ENCODE data around the gene HACD4. TPM values are rescaled to one million over a fixed set of nuclear protein-coding genes. Genes with fewer than 3 reads are reported as not detected.

HACD4 gene
- total RNA-seq, 4 donors from 2014 or later: 0.15 to 0.71 (median 0.44) TPM

- DNase-seq: no peak
- H3K4me1 ChIP-seq: no peaks in the 10 kb centered on the region
- no peak overlapping the region for H3K27ac ChIP-seq
- H3K27me3 ChIP-seq: no peaks in the 10 kb centered on the region
- ATAC-seq: no peak
- no peaks in the 10 kb centered on the region for H3K36me3 ChIP-seq
- intact Hi-C loops (cut with DNase I; ENCODE audit: low total_unique reads): no loop called here
- H3K9me3 ChIP-seq: no peaks in the 10 kb centered on the region
- in situ Hi-C loops (cut with MboI; ENCODE audit: low sequenced_read_pairs in 4 of 4): no loop called here
- TF ChIP-seq CTCF (IDR thresholded peaks at IDR 0.05 in 4 of 5, conservative IDR thresholded peaks at IDR 0.05 in 1 of 5) (no peak), POLR2A (IDR thresholded peaks at IDR 0.05) (no peak)
- no peak overlapping the region for H3K4me3 ChIP-seq
These were observed 22.4 kb upstream of the HACD4 start for GRCh38 chr9:21053851-21054250.

- H3K36me3 ChIP-seq: no peaks in the 10 kb centered on the region
- H3K4me3 ChIP-seq: no peak overlapping the region
- H3K4me1 ChIP-seq: no peaks in the 10 kb centered on the region
- TF ChIP-seq POLR2A (IDR thresholded peaks at IDR 0.05) (no peak), CTCF (IDR thresholded peaks at IDR 0.05 in 4 of 5, conservative IDR thresholded peaks at IDR 0.05 in 1 of 5) (no peak)
- in situ Hi-C loops (cut with MboI; ENCODE audit: low sequenced_read_pairs in 4 of 4): no loop called here
- intact Hi-C loops (cut with DNase I; ENCODE audit: low total_unique reads): no loop called here
- no peak for DNase-seq
- no peaks in the 10 kb centered on the region for H3K9me3 ChIP-seq
- H3K27ac ChIP-seq: no peak overlapping the region
- ATAC-seq: no peak
- H3K27me3 ChIP-seq: no peaks in the 10 kb centered on the region
These were observed 15.8 kb upstream of the HACD4 start for GRCh38 chr9:21047281-21047691.

GRCh38 chr9:21043841-21044240, 12.4 kb upstream of the HACD4 start:
- H3K27ac ChIP-seq: no peak overlapping the region
- in situ Hi-C loops (cut with MboI; ENCODE audit: low sequenced_read_pairs in 4 of 4): no loop called here
- ATAC-seq: no peak
- intact Hi-C loops (cut with DNase I; ENCODE audit: low total_unique reads): no loop called here
- no peak overlapping the region for H3K4me3 ChIP-seq
- no peaks in the 10 kb centered on the region for H3K36me3 ChIP-seq
- no peak for DNase-seq
- H3K9me3 ChIP-seq: no peaks in the 10 kb centered on the region
- H3K4me1 ChIP-seq: no peaks in the 10 kb centered on the region
- no peak for TF ChIP-seq POLR2A (IDR thresholded peaks at IDR 0.05)
- no peak for TF ChIP-seq CTCF (IDR thresholded peaks at IDR 0.05 in 4 of 5, conservative IDR thresholded peaks at IDR 0.05 in 1 of 5)
- no peaks in the 10 kb centered on the region for H3K27me3 ChIP-seq

- no peaks in the 10 kb centered on the region for H3K9me3 ChIP-seq
- ATAC-seq: no peak
- H3K27me3 ChIP-seq: no peaks in the 10 kb centered on the region
- no peak for DNase-seq
- intact Hi-C loops (cut with DNase I; ENCODE audit: low total_unique reads): no loop called here
- H3K27ac ChIP-seq: no peak overlapping the region
- TF ChIP-seq POLR2A (IDR thresholded peaks at IDR 0.05) (no peak), CTCF (IDR thresholded peaks at IDR 0.05 in 4 of 5, conservative IDR thresholded peaks at IDR 0.05 in 1 of 5) (no peak)
- H3K4me3 ChIP-seq: no peak overlapping the region
- no peaks in the 10 kb centered on the region for H3K4me1 ChIP-seq
- H3K36me3 ChIP-seq: no peaks in the 10 kb centered on the region
- in situ Hi-C loops (cut with MboI; ENCODE audit: low sequenced_read_pairs in 4 of 4): no loop called here
These were observed 11.0 kb upstream of the HACD4 start for GRCh38 chr9:21042466-21042865.

GRCh38 chr9:21039302-21039701, 7.9 kb upstream of the HACD4 start:
- intact Hi-C loops (cut with DNase I; ENCODE audit: low total_unique reads) (no loop called here), in situ Hi-C loops (cut with MboI; ENCODE audit: low sequenced_read_pairs in 4 of 4) (no loop called here)
- Histone ChIP-seq H3K27me3 (no peaks in the 10 kb centered on the region), H3K36me3 (no peaks in the 10 kb centered on the region), H3K4me3 (no peak overlapping the region), H3K4me1 (no peaks in the 10 kb centered on the region), H3K27ac (no peak overlapping the region), H3K9me3 (no peaks in the 10 kb centered on the region)
- TF ChIP-seq POLR2A (IDR thresholded peaks at IDR 0.05) (no peak), CTCF (IDR thresholded peaks at IDR 0.05 in 4 of 5, conservative IDR thresholded peaks at IDR 0.05 in 1 of 5) (no peak)
- ATAC-seq (no peak), DNase-seq (no peak)

Data from gastrocnemius medialis (tissue), 4 donors.